NCI-H2107 (cell line): ENCODE measurements around the gene HYAL4.

Source experiments
- DNase-seq: peaks from one replicate; lab custom pipeline; 2025; lab: John Stamatoyannopoulos, UW

Gene HYAL4

DNA sequence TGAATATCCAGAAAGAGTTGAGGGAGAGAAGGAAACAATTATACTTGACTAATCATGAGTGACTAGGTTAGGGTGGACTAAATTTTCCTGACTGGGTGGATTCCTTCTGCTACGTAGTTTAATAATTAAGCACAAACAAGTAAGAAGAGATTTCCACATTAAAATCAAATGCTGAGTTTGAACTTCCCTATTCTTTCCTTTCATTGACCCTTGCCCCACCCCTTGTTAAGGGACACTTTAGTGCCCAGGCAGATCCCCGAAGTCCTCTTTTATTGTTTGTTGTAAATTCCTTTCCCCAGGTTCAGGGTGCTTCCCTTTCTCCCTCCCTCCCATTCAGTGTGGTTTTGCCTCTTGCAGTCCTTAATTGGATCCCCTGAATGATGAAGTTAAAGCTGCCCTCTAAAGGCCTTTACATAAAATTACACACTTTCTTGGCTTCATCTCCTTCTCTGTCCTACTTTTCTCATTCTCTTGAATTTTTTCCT lies 71.3 kb downstream of the HYAL4 start:
- no peak for DNase-seq

DNA sequence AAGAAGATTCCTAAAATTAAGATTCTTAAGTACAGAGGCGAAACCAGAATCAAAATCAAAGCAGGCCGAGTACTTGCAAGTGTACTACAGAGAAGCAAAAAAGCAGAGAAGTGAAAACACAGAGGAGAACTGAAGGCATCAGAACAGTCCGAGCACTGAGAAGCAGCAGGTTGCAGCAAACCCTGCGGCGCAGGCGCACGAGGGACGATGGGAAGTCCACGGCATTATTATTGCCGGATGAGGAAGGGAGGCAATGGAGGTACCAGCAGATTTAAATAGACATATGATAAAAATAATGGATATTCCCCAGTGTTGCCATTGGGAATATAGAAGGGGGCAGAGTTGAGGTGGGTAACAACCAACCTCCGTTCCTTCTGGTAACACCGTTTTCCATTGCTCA lies 72.9 kb downstream of the HYAL4 start:
- DNase-seq: no peak

DNA sequence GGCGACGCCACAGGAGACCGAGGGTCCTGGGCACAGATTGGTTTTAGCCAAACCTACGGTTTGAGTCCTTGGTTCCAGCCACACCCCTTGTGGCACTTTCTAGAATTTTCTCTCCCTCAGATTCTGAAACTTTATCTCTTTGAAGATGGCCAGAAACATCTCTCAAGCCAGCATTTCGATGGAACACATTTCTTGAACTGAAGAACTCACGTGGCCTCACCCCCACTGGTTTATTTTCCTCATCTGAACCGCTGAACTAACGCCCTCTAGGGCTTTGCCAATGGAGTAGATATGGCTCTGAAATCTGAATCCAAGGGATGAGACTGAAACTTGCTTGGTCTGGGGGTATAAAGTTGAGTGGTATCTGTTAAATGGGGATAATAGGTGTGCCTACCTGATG lies 73.3 kb downstream of the HYAL4 start:
- DNase-seq: no peak

DNA sequence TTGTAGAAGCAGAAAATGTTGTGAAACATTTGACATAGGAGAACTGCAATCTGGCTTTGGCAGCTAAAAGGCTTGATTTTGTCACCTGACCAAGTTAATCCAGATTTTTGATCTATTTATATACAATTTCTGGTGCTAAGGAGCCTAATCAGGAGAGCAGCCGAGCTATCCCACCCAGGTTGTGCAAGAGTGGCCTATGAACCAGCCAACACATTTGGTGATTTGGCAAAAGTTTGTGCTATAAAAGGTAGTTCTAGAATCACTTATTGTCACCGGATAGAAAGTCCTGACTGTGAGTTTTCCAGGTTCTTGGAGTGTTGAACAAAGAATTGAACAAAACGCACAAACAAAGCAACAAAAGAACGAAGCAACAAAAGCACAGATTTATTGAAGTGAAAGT lies 78.6 kb downstream of the HYAL4 start:
- DNase-seq: no peak

DNA sequence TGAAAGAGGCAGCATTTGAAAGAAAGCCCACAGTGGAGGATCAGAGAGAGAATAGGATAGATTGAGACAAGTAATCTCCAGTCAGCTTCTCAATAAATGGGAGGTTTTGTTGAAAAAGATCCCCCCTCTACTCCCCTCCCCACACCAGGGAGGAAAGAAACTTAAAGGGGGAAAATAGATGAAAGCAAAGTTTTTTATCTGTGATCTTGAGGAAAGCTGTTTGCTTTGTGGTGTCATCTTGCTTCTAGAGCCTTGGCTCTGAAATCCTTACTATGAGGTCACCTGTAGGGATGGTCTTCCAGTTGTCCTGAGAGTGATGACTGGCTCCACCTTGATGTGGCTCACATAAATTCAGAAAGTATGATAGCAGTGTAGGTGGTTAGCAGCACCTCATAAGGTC lies 80.0 kb downstream of the HYAL4 start, which contains the start of gene SPAM1:
Gene SPAM1 (plus strand): TSS at position 301 of the 400 bp plus-strand sequence. CDS start 28,330 bp downstream, outside the sequence.
- DNase-seq: no peak
